B cell (primary cell): ENCODE measurements around the gene NAXE. TPM values are rescaled to one million over a fixed set of nuclear protein-coding genes. Genes with fewer than 3 reads are reported as not detected.

Experiments used
- ATAC-seq: fragments of 200-7000 bp; cut with Tn5 transposase; one replicate; pipeline ENCODE4 v1.10.0; 2021; ENCODE audit warnings: low read depth, mild to moderate bottlenecking, moderate number of reproducible peaks, moderate library complexity
- CTCF ChIA-PET: fragments of 350-600 bp; sonication (Branson Sonifier 250); formaldehyde crosslinking; loops from one replicate; lab custom pipeline; 2021; ENCODE audit warnings: antibody characterized with exemption, inconsistent platforms; lab: Charles Lee
- POLR2A ChIA-PET: fragments of 350-600 bp; sonication (Branson Sonifier 250); formaldehyde crosslinking; loops from one replicate; lab custom pipeline; 2021; ENCODE audit warnings: antibody characterized with exemption; lab: Charles Lee
- DNase-seq: peaks from one replicate; pipeline ENCODE4 v3.0.0; 2013
- H2AFZ ChIP-seq: 2 replicates; pipeline ENCODE4 v1.6.1; 2012; ENCODE audit warnings: mild to moderate bottlenecking, low read depth, low read length; ENCODE audit not compliant: insufficient read depth, poor library complexity, severe bottlenecking
- H3K27ac ChIP-seq, 2 donors: 1 replicate in 1 of 2; 2 replicates in 1 of 2; pipeline ENCODE4 v1.5.1; 2012 to 2013; ENCODE audit warnings: low read length in 2 of 2, mild to moderate bottlenecking in 2 of 2, moderate library complexity in 1 of 2
- H3K27me3 ChIP-seq, 4 experiments: fragments of 200-600 bp in 1 of 4; sonication (generic) in 1 of 4; replicated peaks in 1 of 4; 1 replicate in 2 of 4; 2 replicates in 2 of 4; pipeline versions ENCODE4 v1.6.1 to v1.7.0; 2013 to 2016; ENCODE audit warnings: low read length in 3 of 4, mild to moderate bottlenecking in 2 of 4, mixed read lengths in 1 of 4, moderate library complexity in 1 of 4; ENCODE audit not compliant: insufficient read depth in 4 of 4, control insufficient read depth in 3 of 4; ENCODE audit errors: control extremely low read depth in 1 of 4
- H3K36me3 ChIP-seq, 2 experiments: replicated peaks in 1 of 2; 1 replicate in 1 of 2; 2 replicates in 1 of 2; pipeline versions ENCODE4 v1.6.1 to v1.7.1; 2013; ENCODE audit warnings: low read length in 1 of 2; ENCODE audit not compliant: insufficient read depth in 2 of 2, control insufficient read depth in 1 of 2; ENCODE audit errors: control extremely low read depth in 1 of 2, extremely low read depth in 1 of 2
- H3K4me1 ChIP-seq, 2 donors: fragments of 200-600 bp in 1 of 2; sonication (generic) in 1 of 2; 1 replicate in 1 of 2; 2 replicates in 1 of 2; pipeline versions ENCODE4 v1.5.1 to v1.6.1; 2013 to 2017; ENCODE audit warnings: low read length in 2 of 2; ENCODE audit not compliant: control insufficient read depth in 2 of 2, insufficient read depth in 2 of 2
- H3K4me2 ChIP-seq: replicated peaks from 2 replicates; pipeline ENCODE3; 2012; ENCODE audit warnings: mild to moderate bottlenecking, low read depth, low read length; ENCODE audit not compliant: poor library complexity, severe bottlenecking
- H3K4me3 ChIP-seq, 5 experiments: fragments of 200-600 bp in 1 of 5; sonication (generic) in 1 of 5; 1 replicate in 3 of 5; 2 replicates in 2 of 5; pipeline versions ENCODE4 v1.5.1 to v1.7.0; 2011 to 2016; ENCODE audit warnings: low read length in 4 of 5, mild to moderate bottlenecking in 4 of 5, low read depth in 2 of 5, control low read depth in 1 of 5, moderate library complexity in 1 of 5; ENCODE audit not compliant: insufficient read depth in 1 of 5; ENCODE audit errors: control extremely low read depth in 1 of 5, extremely low read depth in 1 of 5
- H3K79me2 ChIP-seq: fragments of 200-600 bp; sonication (generic); one replicate; pipeline ENCODE4 v1.6.0; 2016; ENCODE audit warnings: low read length; ENCODE audit not compliant: control insufficient read depth, insufficient read depth
- H3K9ac ChIP-seq: fragments of 200-600 bp; sonication (generic); 2 replicates; pipeline ENCODE4 v1.6.1; 2017; ENCODE audit warnings: mild to moderate bottlenecking, low read length, moderate library complexity
- H3K9me3 ChIP-seq, 3 donors: one replicate each; pipeline versions ENCODE4 v1.6.1 to v1.7.1; 2013; ENCODE audit warnings: low read length in 2 of 3; ENCODE audit not compliant: control insufficient read depth in 2 of 3, insufficient read depth in 1 of 3; ENCODE audit errors: control extremely low read depth in 1 of 3
- H4K20me1 ChIP-seq: 2 replicates; pipeline ENCODE4 v1.6.0; 2012; ENCODE audit warnings: mild to moderate bottlenecking, low read length; ENCODE audit not compliant: insufficient read depth, control insufficient read depth, poor library complexity, severe bottlenecking
- H3K27ac Mint-ChIP-seq: one replicate; pipeline ENCODE4 v1.8.0; 2021; ENCODE audit warnings: mixed read lengths
- H3K27me3 Mint-ChIP-seq: one replicate; pipeline ENCODE4 v1.8.0; 2021; ENCODE audit warnings: mixed read lengths
- H3K4me1 Mint-ChIP-seq: one replicate; pipeline ENCODE4 v1.8.0; 2021; ENCODE audit warnings: mixed read lengths
- H3K4me3 Mint-ChIP-seq: one replicate; pipeline ENCODE4 v1.8.0; 2021; ENCODE audit warnings: mixed read lengths
- H3K9me3 Mint-ChIP-seq: one replicate; pipeline ENCODE4 v1.8.0; 2022; ENCODE audit warnings: mixed read lengths; ENCODE audit not compliant: insufficient read depth
- EZH2 ChIP-seq: IDR thresholded peaks from 2 replicates; pipeline ENCODE4 v1.6.1; 2012; ENCODE audit warnings: borderline replicate concordance, low read depth, mild to moderate bottlenecking, moderate library complexity, low read length; ENCODE audit not compliant: insufficient read depth, poor library complexity, severe bottlenecking
- WGBS: methylation state at CpG from one replicate; pipeline ENCODE4 v1.1.5; 2013; ENCODE audit warnings: missing lambda C conversion rate; ENCODE audit not compliant: insufficient coverage; 5-methylcytosine and 5-hydroxymethylcytosine counted together
- intact Hi-C: fragments of 100-400 bp; cut with micrococcal nuclease; formaldehyde crosslinking; loops from one replicate; pipeline ENCODE4 v1.10.0; 2022
- polyA plus RNA-seq: library from polyadenylated mRNA; depleted of rRNA; stranded (reverse); fragments of >200 nt; gene quantifications from 2 replicates; pipeline ENCODE4 v1.2.3, GENCODE V29; 2012
- total RNA-seq, 2 donors: library from RNA; stranded (reverse); fragments of 120-200 nt in 1 of 2; gene quantifications; 1 replicate in 1 of 2; 2 replicates in 1 of 2; pipeline versions ENCODE4 v1.2.3 to v1.2.4, GENCODE V29; 2013 to 2022
- TF ChIP-seq, protein P1 (sequence below): fragments of 200-600 bp; IDR thresholded peaks from one replicate; pipeline ENCODE4 v1.8.0; 2022; ENCODE audit warnings: antibody characterized with exemption, mild to moderate bottlenecking

NAXE gene
- total and polyA plus RNA-seq, 2 donors (not counting 1 experiment from before 2014, with no cell fraction given) = 42.8 to 59.7 TPM

DNA sequence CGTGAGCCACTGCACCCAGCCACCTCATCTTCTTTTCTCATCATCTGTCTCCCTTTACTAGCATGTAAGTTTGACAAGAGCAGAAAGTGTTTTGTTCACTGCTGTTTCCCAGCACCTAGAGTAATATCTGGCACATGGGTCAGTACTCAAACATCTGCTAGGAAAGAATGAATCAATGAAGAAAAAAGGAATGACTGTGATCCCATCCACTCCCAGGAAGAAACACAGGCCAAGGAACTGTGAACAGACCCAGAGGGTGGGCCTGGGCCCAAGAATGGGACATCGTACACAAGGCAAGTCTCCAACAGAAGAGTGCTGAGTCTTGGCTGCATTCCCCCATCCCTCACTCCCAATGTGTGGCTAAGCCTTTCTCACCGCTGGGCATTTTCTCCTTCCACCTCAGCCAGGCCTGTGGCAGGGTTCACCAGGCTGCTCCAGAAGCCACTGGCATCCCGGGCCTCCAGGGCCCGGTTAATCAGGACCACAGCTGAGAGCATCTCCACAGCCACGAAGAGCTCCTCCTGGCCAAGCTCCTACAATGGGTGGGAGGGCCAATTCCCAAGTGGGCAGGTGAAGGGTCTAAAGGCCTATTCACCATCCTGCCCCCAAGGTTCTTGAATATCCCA is 37.6 kb upstream of the NAXE start:
- ChIA-PET CTCF (interaction anchor here (1.2 to 1.5 kb wide), 3 partner anchors 23 to 73 kb away, joined by 3 to 6 read pairs (median 4); no protein-coding TSS in a partner anchor), POLR2A (interaction anchor here (0.7 kb wide), 1 partner anchor 49 kb away, joined by 3 read pairs; no protein-coding TSS in a partner anchor)
- TF ChIP-seq EZH2 = no peak
- Histone ChIP-seq H3K79me2 (no peaks in the 10 kb centered on the region), H3K4me3 (no peak overlapping the region), H2AFZ (no peak overlapping the region), H3K27me3 (no peaks in the 10 kb centered on the region), H3K4me1 (peaks cover 45 to 49% of the 10 kb centered on the region in 2 donors), H4K20me1 (no peaks in the 10 kb centered on the region), H3K4me2 (peak overlapping the region; percentile 59), H3K9me3 (peaks cover 0 to 2% (median 0%) of the 10 kb centered on the region in 3 donors), H3K36me3 (no peaks in the 10 kb centered on the region), H3K27ac (no peak overlapping the region), H3K9ac (no peak overlapping the region)
- no peak for DNase-seq
- Mint-ChIP-seq H3K4me1 (peaks cover 49% of the 10 kb centered on the region), H3K27ac (peak overlapping the region; percentile 3), H3K4me3 (no peak overlapping the region), H3K27me3 (no peaks in the 10 kb centered on the region), H3K9me3 (no peaks in the 10 kb centered on the region)
- 100% methylated on average over 2 of the region's 6 CpGs for WGBS
- no peak for ATAC-seq
- intact Hi-C loops = no loop called here

DNA sequence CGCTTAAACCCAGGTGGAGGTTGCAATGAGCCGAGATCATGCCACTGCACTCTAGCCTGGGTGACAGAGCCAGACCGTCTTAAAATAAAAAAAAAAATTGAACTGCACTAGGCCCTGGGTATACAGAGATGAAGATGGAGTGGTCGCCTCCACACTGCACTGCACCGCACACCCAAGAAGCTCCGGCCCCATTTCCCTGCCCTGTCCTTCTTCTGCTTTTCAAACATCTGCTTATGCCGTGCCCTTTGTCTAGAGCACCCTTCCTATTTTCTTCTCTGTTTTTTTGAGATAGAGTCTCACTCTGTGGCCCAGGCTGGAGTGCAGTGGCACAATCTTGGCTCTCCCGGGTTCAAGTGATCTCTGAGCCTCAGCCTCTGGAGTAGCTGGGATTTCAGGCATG is 36.6 kb upstream of the NAXE start:
- H3K27ac Mint-ChIP-seq = peak overlapping the region; percentile 32
- POLR2A ChIA-PET = no interaction called here

More for the DNA sequence above, 36.6 kb upstream of the NAXE start:
- H3K4me3 Mint-ChIP-seq = no peak overlapping the region
- intact Hi-C loops = no loop called here
- CTCF ChIA-PET = interaction anchor here (0.6 to 1.5 kb wide), 7 partner anchors 12 to 171 kb away, joined by 3 to 6 read pairs (median 3); no protein-coding TSS in a partner anchor
- no peaks in the 10 kb centered on the region for H4K20me1 ChIP-seq
- H3K27me3 ChIP-seq = no peaks in the 10 kb centered on the region
- H3K9ac ChIP-seq = no peak overlapping the region
- H2AFZ ChIP-seq = no peak overlapping the region
- no peaks in the 10 kb centered on the region for H3K9me3 Mint-ChIP-seq
- no peak for ATAC-seq
- no peak overlapping the region for H3K27ac ChIP-seq
- no peaks in the 10 kb centered on the region for H3K79me2 ChIP-seq
- no peak overlapping the region for H3K4me2 ChIP-seq
- H3K4me1 ChIP-seq = peaks cover 45 to 49% of the 10 kb centered on the region in 2 donors
- H3K9me3 ChIP-seq = peaks cover 0 to 2% (median 0%) of the 10 kb centered on the region in 3 donors
- no peak for DNase-seq
- peaks cover 46% of the 10 kb centered on the region for H3K4me1 Mint-ChIP-seq
- no peaks in the 10 kb centered on the region for H3K36me3 ChIP-seq
- no peaks in the 10 kb centered on the region for H3K27me3 Mint-ChIP-seq
- 75% methylated on average over 7 of the region's 8 CpGs for WGBS
- no peak overlapping the region for H3K4me3 ChIP-seq
- TF ChIP-seq, protein P1, sequence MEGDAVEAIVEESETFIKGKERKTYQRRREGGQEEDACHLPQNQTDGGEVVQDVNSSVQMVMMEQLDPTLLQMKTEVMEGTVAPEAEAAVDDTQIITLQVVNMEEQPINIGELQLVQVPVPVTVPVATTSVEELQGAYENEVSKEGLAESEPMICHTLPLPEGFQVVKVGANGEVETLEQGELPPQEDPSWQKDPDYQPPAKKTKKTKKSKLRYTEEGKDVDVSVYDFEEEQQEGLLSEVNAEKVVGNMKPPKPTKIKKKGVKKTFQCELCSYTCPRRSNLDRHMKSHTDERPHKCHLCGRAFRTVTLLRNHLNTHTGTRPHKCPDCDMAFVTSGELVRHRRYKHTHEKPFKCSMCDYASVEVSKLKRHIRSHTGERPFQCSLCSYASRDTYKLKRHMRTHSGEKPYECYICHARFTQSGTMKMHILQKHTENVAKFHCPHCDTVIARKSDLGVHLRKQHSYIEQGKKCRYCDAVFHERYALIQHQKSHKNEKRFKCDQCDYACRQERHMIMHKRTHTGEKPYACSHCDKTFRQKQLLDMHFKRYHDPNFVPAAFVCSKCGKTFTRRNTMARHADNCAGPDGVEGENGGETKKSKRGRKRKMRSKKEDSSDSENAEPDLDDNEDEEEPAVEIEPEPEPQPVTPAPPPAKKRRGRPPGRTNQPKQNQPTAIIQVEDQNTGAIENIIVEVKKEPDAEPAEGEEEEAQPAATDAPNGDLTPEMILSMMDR = no peak
- no peak for TF ChIP-seq EZH2
